Activated naive CD8-positive, alpha-beta T cell treated with anti-CD3 and anti-CD28 coated beads for 36 hours (primary cell): Measurements from ENCODE around the gene ZNF777. TPM values are rescaled to one million over a fixed set of nuclear protein-coding genes. Genes with fewer than 3 reads are reported as not detected.
A peak's percentile ranks its signal among the peaks of the same experiment; 100 is the strongest.
"Not testable (repeated sequence)": the region's sequence is repeated elsewhere in the genome, so short reads cannot be mapped to it uniquely, and the experiment has no call there.

ENCODE experiments used
- DNase-seq: peaks from one replicate; pipeline ENCODE4 v3.0.0; 2021
- H3K27ac Mint-ChIP-seq: one replicate; pipeline ENCODE4 v1.8.0; 2022; ENCODE audit warnings: mild to moderate bottlenecking, moderate library complexity, mixed read lengths
- H3K27me3 Mint-ChIP-seq: one replicate; pipeline ENCODE4 v1.8.0; 2022; ENCODE audit warnings: mild to moderate bottlenecking, mixed read lengths
- H3K36me3 Mint-ChIP-seq: one replicate; pipeline ENCODE4 v1.8.0; 2021; ENCODE audit warnings: mild to moderate bottlenecking, mixed read lengths
- H3K4me1 Mint-ChIP-seq: one replicate; pipeline ENCODE4 v1.8.0; 2021; ENCODE audit warnings: mixed read lengths
- H3K4me3 Mint-ChIP-seq: one replicate; pipeline ENCODE4 v1.8.0; 2022; ENCODE audit warnings: mild to moderate bottlenecking, moderate library complexity, mixed read lengths
- H3K9me3 Mint-ChIP-seq: one replicate; pipeline ENCODE4 v1.8.0; 2022; ENCODE audit warnings: mixed read lengths
- total RNA-seq, 2 experiments: library from RNA; stranded (reverse); gene quantifications; one replicate each; pipeline ENCODE4 v1.2.3, GENCODE V29; 2021

ZNF777 gene
- total RNA-seq, 2 experiments from 2014 or later, result 18.9 to 19.3 TPM

DNA sequence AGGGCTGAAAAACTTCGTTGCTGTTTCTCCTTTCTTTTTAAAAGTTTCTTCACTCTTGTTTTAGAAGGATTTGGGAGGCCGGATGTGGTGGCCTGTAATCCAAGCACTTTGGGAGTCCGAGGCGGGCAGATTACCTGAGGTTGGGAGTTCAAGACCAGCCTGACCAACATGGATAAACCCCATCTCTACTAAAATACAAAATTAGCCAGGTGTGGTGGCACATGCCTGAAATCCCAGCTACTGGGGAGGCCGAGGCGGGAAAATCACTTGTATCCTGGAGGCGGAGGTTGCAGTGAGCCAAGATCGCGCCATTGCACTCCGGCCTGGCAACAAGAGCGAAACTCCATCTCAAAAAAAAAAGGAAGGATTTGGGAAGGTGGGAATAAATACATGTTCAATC is 14.8 kb downstream of the ZNF777 start:
- not testable (repeated sequence) for H3K27ac Mint-ChIP-seq, DNase-seq, H3K27me3 Mint-ChIP-seq, H3K4me1 Mint-ChIP-seq, H3K4me3 Mint-ChIP-seq, H3K9me3 Mint-ChIP-seq
- H3K36me3 Mint-ChIP-seq, result peaks cover 23% of the 10 kb centered on the region

- H3K27me3 Mint-ChIP-seq, result no peaks in the 10 kb centered on the region
- H3K4me3 Mint-ChIP-seq, result no peak overlapping the region
- peaks cover 19% of the 10 kb centered on the region for H3K36me3 Mint-ChIP-seq
- H3K27ac Mint-ChIP-seq, result no peak overlapping the region
- DNase-seq, result no peak
- H3K9me3 Mint-ChIP-seq, result no peaks in the 10 kb centered on the region
- peaks cover 12% of the 10 kb centered on the region for H3K4me1 Mint-ChIP-seq
Measured at GRCh38 chr7:149444287-149444686, 16.6 kb downstream of the ZNF777 start.

GRCh38 chr7:149443523-149443922 is 17.3 kb downstream of the ZNF777 start:
- H3K27ac Mint-ChIP-seq, result no peak overlapping the region
- H3K4me3 Mint-ChIP-seq, result no peak overlapping the region
- no peak for DNase-seq
- no peaks in the 10 kb centered on the region for H3K27me3 Mint-ChIP-seq
- H3K36me3 Mint-ChIP-seq, result peaks cover 23% of the 10 kb centered on the region
- peaks cover 14% of the 10 kb centered on the region for H3K4me1 Mint-ChIP-seq
- no peaks in the 10 kb centered on the region for H3K9me3 Mint-ChIP-seq

- DNase-seq, result no peak
- Mint-ChIP-seq H3K4me3 (no peak overlapping the region), H3K27ac (no peak overlapping the region), H3K36me3 (peaks cover 23% of the 10 kb centered on the region), H3K27me3 (no peaks in the 10 kb centered on the region), H3K4me1 (peaks cover 14% of the 10 kb centered on the region), H3K9me3 (no peaks in the 10 kb centered on the region)
Measured at GRCh38 chr7:149442924-149443323, 17.9 kb downstream of the ZNF777 start.

DNA sequence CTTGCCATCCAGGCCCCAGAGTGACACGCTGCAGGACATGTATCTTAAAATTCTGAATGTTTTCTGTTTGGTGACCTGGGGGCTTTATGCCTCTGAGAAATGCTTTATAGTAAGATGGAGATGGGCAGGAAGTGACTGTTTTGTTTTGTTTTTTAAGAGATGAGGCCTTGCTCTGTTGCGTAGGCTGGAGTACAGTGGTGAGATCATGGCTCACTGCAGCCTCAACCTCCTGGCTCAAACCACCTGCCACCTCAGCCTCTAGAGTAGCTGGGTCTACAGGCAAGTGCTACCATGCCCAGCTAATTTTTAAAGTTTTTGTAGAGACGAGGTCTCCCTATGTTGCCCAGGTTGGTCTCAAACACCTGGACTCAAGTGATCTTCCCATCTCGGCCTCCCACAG is 20.6 kb downstream of the ZNF777 start:
- Mint-ChIP-seq H3K27me3 (no peaks in the 10 kb centered on the region), H3K36me3 (peaks cover 23% of the 10 kb centered on the region), H3K4me3 (no peak overlapping the region), H3K9me3 (no peaks in the 10 kb centered on the region), H3K4me1 (peaks cover 14% of the 10 kb centered on the region), H3K27ac (peak overlapping the region; percentile 61)
- no peak for DNase-seq

- H3K4me1 Mint-ChIP-seq, result peaks cover 14% of the 10 kb centered on the region
- peaks cover 22% of the 10 kb centered on the region for H3K36me3 Mint-ChIP-seq
- peak overlapping the region; percentile 34 for H3K27ac Mint-ChIP-seq
- H3K4me3 Mint-ChIP-seq, result no peak overlapping the region
- DNase-seq, result no peak
- H3K9me3 Mint-ChIP-seq, result no peaks in the 10 kb centered on the region
- no peaks in the 10 kb centered on the region for H3K27me3 Mint-ChIP-seq
Measured at GRCh38 chr7:149436358-149436757, 24.5 kb downstream of the ZNF777 start.

DNA sequence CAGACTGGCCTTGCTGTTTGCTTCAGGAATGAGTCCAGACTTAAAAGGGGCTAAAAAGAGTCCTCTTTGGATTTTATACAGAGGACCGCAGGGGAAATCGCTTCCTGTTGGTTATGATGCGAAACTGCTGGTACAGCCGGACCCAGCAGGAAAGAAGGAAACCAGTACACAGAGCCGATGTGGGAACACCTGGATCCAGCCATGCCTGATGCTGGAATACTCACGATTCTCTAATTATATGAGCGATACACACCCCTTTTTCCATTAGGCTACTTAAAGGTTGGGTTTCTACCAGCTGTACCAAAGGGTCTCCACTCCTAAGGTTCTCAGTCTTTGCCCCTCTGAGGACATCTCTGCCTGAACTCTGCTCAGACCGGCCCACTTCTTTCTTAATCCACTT is 27.7 kb downstream of the ZNF777 start:
- H3K4me3 Mint-ChIP-seq, result no peak overlapping the region
- H3K27ac Mint-ChIP-seq, result no peak overlapping the region
- H3K4me1 Mint-ChIP-seq, result no peaks in the 10 kb centered on the region
- no peaks in the 10 kb centered on the region for H3K9me3 Mint-ChIP-seq
- no peaks in the 10 kb centered on the region for H3K27me3 Mint-ChIP-seq
- no peak for DNase-seq
- H3K36me3 Mint-ChIP-seq, result peaks cover 27% of the 10 kb centered on the region

GRCh38 chr7:149432121-149432691 is 28.7 kb downstream of the ZNF777 start:
- Mint-ChIP-seq H3K36me3 (peaks cover 26% of the 10 kb centered on the region), H3K27ac (no peak overlapping the region), H3K9me3 (no peaks in the 10 kb centered on the region), H3K27me3 (no peaks in the 10 kb centered on the region), H3K4me1 (no peaks in the 10 kb centered on the region), H3K4me3 (no peak overlapping the region)
- no peak for DNase-seq

- Mint-ChIP-seq H3K27me3 (no peaks in the 10 kb centered on the region), H3K4me3 (no peak overlapping the region), H3K4me1 (no peaks in the 10 kb centered on the region), H3K36me3 (peaks cover 25% of the 10 kb centered on the region), H3K9me3 (no peaks in the 10 kb centered on the region), H3K27ac (no peak overlapping the region)
- DNase-seq, result no peak
Measured at GRCh38 chr7:149431486-149432120, 29.3 kb downstream of the ZNF777 start.

DNA sequence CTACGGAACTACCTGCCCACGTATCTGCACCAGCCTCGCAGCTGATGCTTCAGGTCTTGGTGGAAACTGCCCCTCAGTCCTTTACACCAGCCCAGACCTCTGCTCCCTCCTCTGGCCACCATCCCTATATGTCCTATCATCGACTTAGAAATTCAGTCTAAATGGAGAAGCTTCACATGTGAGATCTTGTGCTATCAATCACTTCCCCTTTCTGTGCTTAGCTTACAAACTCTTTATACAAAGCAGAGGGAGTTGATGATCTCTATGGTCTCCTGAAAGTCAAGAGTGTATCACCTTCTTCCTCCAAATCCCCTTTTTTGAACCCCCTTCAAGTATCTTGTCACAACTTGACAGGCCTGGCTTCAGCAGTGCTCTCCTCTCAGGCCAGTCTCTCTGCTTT is 30.7 kb downstream of the ZNF777 start:
- H3K9me3 Mint-ChIP-seq, result no peaks in the 10 kb centered on the region
- no peak for DNase-seq
- H3K4me1 Mint-ChIP-seq, result no peaks in the 10 kb centered on the region
- H3K27me3 Mint-ChIP-seq, result no peaks in the 10 kb centered on the region
- no peak overlapping the region for H3K27ac Mint-ChIP-seq
- H3K4me3 Mint-ChIP-seq, result no peak overlapping the region
- peaks cover 25% of the 10 kb centered on the region for H3K36me3 Mint-ChIP-seq

GRCh38 chr7:149427893-149428292 is 33.0 kb downstream of the ZNF777 start:
- Mint-ChIP-seq H3K4me1 (no peaks in the 10 kb centered on the region), H3K27ac (no peak overlapping the region), H3K9me3 (no peaks in the 10 kb centered on the region), H3K4me3 (no peak overlapping the region), H3K36me3 (peaks cover 19% of the 10 kb centered on the region), H3K27me3 (peaks cover 4% of the 10 kb centered on the region)
- no peak for DNase-seq

DNA sequence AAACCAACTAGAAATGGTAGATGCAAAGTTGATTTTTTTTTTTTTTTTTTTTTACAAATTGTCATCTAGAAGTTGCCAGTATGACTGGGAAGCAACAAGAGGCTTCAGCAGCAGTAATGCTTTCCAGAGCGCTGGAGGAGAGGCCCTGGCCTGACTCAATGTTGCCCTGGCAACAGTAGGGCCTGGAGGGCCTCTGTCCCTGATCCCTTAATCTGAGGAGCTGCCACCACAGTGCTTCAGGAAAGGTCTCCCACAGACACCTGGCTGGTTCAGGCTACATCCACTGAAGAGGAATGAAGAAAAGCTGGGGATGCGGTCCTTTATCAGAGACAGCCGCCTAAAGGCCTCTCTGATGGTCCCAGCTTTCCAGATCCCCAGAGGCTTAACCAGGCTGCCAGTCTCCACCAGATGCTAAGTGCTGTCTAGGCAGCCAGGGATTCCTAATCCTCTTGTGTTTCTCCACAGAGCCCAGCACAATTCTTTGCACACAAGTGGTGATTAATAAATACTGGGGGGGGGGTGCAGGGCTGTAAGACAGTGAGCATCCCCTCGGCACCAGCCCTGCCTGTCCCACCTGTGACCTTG is 33.7 kb downstream of the ZNF777 start:
- peaks cover 16% of the 10 kb centered on the region for H3K36me3 Mint-ChIP-seq
- no peak overlapping the region for H3K27ac Mint-ChIP-seq
- DNase-seq, result no peak

DNA sequence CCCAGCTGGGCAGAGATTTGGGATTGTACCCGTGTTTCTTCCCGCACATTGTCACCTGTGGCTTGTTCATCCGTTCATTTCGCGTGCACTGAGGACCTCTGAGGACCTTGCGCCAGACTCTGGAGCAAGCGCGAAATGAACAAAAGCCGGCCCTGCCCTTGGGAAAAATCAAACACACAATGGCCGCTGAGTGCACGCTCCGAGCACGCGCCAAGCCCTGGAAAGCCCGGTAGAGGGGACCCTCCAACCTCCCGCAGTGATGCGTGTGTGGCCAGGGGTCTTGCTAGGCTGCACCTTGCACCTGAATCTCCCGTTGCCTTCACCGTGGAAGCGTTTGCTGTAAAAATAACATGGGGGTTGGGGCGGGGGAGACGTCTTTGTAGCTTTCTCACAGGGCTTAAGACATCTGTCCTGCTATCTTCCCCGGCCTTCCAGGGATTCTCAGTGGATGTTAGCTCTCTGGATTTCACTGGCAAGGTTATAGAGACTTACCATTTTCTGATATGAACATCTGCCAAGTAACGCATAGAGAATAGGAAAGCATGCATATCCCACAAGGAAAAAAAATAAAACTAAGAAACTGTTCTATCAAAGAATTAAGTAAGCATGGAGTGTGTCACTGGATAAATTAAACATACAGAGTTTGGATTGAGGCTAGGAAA is 37.3 kb downstream of the ZNF777 start:
- DNase-seq, result no peak
- H3K4me3 Mint-ChIP-seq, result peak overlapping the region; percentile 25
- peaks cover 4% of the 10 kb centered on the region for H3K27me3 Mint-ChIP-seq
- H3K36me3 Mint-ChIP-seq, result peaks cover under 1% of the 10 kb centered on the region
- H3K4me1 Mint-ChIP-seq, result peaks cover 5% of the 10 kb centered on the region
- no peaks in the 10 kb centered on the region for H3K9me3 Mint-ChIP-seq
- no peak overlapping the region for H3K27ac Mint-ChIP-seq

More for the DNA sequence above, 33.7 kb downstream of the ZNF777 start:
- Mint-ChIP-seq H3K9me3 (no peaks in the 10 kb centered on the region), H3K4me1 (no peaks in the 10 kb centered on the region), H3K27me3 (peaks cover 4% of the 10 kb centered on the region), H3K4me3 (no peak overlapping the region)

DNA sequence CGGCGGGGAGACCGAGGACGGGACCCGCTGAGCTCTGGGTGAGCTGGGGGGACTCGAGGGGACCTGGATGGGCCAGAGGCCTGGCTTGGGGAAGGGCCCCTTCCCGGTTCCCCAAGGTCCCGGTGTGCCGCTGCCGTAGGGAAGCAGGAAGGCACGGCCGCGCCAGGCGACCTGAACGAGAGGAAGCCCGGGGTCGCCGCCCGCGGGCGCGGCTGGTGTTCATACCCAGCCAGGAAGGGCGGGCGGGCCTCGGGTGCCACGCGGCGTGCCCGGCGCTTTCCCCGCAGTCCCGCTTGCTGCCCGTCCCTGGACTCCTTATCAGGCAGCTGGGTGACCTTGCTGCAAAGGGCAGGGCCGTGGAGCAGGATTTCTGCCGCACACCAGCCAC is 38.0 kb downstream of the ZNF777 start:
- Mint-ChIP-seq H3K4me1 (peaks cover 5% of the 10 kb centered on the region), H3K9me3 (no peaks in the 10 kb centered on the region), H3K27me3 (peaks cover 4% of the 10 kb centered on the region), H3K36me3 (no peaks in the 10 kb centered on the region), H3K27ac (peak overlapping the region; percentile 29), H3K4me3 (peak overlapping the region; percentile 53)
- peak; percentile 37 for DNase-seq

DNA sequence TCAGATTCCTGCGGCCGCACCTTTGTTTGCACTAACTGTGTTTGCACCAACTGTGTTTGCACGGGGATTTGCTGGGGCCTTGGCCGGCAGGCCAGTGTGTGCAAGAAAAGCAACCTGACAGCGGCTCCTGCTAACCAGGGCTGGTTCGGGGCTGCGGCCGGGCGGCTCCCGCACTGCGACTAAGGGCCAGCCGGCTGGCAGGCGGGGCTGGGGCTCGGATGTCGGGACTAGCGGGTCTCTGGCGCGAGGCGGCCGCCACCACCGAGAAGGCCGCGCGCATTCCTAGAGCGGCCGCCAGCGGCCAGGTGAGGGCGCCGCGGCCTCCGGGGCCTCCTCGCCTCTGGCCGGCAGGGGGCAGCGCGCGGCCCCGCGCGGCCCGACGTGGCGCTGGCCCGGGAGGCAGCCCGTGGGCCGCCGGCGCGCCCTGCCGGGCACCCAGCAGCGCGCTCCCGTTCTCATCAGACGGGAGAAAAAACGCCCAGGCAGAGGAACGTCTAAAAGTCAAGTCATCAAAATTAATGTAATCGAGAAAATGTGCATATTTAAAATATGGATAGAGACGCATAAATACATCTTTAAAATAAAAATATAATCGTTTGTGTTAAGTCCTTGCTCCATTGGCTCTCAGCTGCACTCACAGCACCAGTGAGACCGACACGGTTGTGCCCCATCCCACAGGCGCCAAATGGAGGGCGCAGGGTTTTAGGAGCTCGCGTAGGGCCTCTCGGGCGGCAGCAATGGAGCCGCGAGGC is 38.5 kb downstream of the ZNF777 start:
- DNase-seq, result peak; percentile 88
- Mint-ChIP-seq H3K4me1 (peaks cover 5% of the 10 kb centered on the region), H3K4me3 (peak overlapping the region; percentile 70), H3K36me3 (no peaks in the 10 kb centered on the region), H3K27ac (peak overlapping the region; percentile 65), H3K27me3 (peaks cover 4% of the 10 kb centered on the region), H3K9me3 (no peaks in the 10 kb centered on the region)
